Neural progenitor cell (in vitro differentiated cells): ENCODE results near the gene TMEM51.

Experiments
- EZH2 ChIP-seq: fragments of 200-600 bp; sonication (generic); IDR thresholded peaks from 2 replicates; pipeline ENCODE4 v1.6.1; 2017; ENCODE audit warnings: antibody characterized with exemption, mild to moderate bottlenecking, moderate library complexity
- EZH2phosphoT487 ChIP-seq: fragments of 200-600 bp; sonication (generic); IDR thresholded peaks from 2 replicates; pipeline ENCODE4 v1.6.1; 2017; ENCODE audit warnings: antibody characterized with exemption
- TF ChIP-seq, protein P1 (sequence below): fragments of 200-600 bp; sonication (generic); IDR thresholded peaks from 2 replicates; pipeline ENCODE4 v1.5.1; 2017; ENCODE audit warnings: antibody characterized with exemption, mild to moderate bottlenecking

DNA sequence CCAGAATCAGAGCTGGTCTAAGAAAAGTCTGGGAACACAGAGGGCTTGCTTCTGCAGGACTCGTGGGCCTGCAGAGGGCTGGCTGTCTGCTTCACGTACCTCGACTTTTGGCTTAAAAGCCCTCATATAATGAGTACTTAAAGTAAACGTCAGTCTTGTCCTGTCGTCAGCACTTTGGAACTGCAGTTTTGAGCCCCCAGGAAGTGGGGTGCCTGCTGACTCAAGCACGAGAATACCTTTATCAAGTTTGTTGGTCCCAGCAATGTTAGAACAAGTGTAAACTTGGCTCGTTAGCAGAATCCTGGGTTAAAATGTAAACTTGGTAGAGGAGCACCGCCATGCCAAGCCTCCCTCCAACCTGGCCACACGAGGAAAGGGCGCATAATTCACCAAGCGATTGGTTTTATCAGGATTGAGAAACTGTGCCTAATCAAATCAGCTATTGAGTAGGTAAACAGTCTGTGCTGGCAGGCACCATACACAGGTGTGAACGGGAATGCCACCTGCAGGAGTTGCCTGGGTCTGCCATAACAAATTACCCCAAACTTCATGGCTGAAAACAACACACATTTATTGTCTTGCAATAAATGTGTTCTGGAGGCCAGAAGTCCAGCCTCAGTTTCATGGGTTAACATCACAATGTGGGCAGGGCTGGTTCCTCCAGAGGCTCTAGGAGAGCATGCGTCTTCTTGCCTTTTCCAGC is 48.5 kb downstream of the TMEM51 start:
- TF ChIP-seq, protein P1, sequence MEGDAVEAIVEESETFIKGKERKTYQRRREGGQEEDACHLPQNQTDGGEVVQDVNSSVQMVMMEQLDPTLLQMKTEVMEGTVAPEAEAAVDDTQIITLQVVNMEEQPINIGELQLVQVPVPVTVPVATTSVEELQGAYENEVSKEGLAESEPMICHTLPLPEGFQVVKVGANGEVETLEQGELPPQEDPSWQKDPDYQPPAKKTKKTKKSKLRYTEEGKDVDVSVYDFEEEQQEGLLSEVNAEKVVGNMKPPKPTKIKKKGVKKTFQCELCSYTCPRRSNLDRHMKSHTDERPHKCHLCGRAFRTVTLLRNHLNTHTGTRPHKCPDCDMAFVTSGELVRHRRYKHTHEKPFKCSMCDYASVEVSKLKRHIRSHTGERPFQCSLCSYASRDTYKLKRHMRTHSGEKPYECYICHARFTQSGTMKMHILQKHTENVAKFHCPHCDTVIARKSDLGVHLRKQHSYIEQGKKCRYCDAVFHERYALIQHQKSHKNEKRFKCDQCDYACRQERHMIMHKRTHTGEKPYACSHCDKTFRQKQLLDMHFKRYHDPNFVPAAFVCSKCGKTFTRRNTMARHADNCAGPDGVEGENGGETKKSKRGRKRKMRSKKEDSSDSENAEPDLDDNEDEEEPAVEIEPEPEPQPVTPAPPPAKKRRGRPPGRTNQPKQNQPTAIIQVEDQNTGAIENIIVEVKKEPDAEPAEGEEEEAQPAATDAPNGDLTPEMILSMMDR, result no peak
- no peak for TF ChIP-seq EZH2phosphoT487
- TF ChIP-seq EZH2, result no peak
